ENCODE data around the gene CABP1.
A peak's percentile ranks its signal among the peaks of the same experiment; 100 is the strongest.

CABP1 gene

DNA sequence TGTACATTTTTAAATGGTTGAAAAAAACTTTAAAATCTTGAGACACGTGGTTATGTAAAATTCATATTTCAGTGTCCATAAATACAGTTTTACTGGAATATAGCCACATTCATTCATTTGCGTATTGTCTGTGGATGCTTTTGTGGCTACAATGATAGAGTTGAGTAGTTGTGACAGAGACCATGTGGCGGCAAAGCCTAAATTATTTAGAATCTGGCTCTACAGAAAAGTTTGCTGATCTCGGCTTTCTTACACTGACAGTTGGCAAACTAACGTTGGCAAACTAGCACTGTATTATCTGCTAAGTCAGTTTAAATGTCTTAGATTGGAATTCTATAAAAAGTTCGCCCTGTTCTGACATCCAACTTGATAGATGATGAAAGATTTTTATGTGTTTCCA is 72.2 kb downstream of the CABP1 start:
- no peaks in the 10 kb centered on the region for H3K36me3 ChIP-seq (ENCODE audit: insufficient read depth)
- H3K79me2 ChIP-seq (ENCODE audit: insufficient read depth, low read depth) = no peaks in the 10 kb centered on the region
- H3K9ac ChIP-seq = no peak overlapping the region
- H4K20me1 ChIP-seq (ENCODE audit: insufficient read depth) = no peaks in the 10 kb centered on the region
- no peaks in the 10 kb centered on the region for H3K27me3 ChIP-seq (ENCODE audit: insufficient read depth, low read depth)
- H3K27ac ChIP-seq = no peak overlapping the region
- peaks cover 17% of the 10 kb centered on the region for H3K4me1 ChIP-seq (ENCODE audit: low read depth, poor library complexity, severe bottlenecking)
- H3K4me2 ChIP-seq = no peak overlapping the region
- no peak overlapping the region for H2AFZ ChIP-seq (ENCODE audit: low read depth)
- TF ChIP-seq, protein P1, sequence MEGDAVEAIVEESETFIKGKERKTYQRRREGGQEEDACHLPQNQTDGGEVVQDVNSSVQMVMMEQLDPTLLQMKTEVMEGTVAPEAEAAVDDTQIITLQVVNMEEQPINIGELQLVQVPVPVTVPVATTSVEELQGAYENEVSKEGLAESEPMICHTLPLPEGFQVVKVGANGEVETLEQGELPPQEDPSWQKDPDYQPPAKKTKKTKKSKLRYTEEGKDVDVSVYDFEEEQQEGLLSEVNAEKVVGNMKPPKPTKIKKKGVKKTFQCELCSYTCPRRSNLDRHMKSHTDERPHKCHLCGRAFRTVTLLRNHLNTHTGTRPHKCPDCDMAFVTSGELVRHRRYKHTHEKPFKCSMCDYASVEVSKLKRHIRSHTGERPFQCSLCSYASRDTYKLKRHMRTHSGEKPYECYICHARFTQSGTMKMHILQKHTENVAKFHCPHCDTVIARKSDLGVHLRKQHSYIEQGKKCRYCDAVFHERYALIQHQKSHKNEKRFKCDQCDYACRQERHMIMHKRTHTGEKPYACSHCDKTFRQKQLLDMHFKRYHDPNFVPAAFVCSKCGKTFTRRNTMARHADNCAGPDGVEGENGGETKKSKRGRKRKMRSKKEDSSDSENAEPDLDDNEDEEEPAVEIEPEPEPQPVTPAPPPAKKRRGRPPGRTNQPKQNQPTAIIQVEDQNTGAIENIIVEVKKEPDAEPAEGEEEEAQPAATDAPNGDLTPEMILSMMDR (conservative IDR thresholded peaks at IDR 0.05; ENCODE audit: low read depth, low read length) = no peak
- H3K4me3 ChIP-seq (IDR thresholded peaks at IDR 0.05; ENCODE audit: insufficient read depth, low read depth, low read length) = no peak overlapping the region

DNA sequence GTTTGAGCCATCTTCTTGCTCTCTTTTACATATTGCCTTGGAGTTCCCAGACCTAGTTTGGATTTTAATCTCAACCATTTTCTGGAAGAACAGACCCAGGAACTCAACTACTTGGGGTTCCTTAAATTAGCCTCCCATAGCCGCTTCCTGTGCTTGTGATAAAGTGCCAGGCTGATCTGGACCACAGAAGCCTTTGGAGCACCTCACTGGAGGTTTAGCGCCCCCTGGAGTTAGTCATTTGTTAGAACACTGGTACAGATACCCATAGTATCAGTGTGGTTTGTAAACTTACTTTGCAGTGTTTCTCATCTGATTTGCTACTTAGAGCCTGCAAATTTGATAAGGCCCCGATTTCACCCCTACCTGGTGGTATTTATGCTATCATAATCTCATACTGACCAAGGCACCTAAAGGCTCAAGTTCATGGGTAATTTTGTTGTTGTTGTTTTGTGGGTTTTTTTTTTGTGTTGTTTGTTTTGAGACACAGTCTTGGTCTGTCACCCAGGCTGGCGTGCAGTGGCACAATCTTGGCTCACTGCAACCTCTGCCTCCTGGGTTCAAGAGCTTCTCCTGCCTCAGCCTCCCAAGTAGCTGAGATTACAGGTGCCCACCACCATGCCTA is 73.5 kb downstream of the CABP1 start:
- Histone ChIP-seq H3K79me2 (ENCODE audit: insufficient read depth, low read depth) (no peaks in the 10 kb centered on the region), H3K36me3 (ENCODE audit: insufficient read depth) (no peaks in the 10 kb centered on the region), H4K20me1 (ENCODE audit: insufficient read depth) (no peaks in the 10 kb centered on the region)

More for the DNA sequence above, 73.5 kb downstream of the CABP1 start:
- Histone ChIP-seq H3K4me3 (IDR thresholded peaks at IDR 0.05; ENCODE audit: insufficient read depth, low read depth, low read length) (no peak overlapping the region), H3K9ac (no peak overlapping the region), H3K27me3 (ENCODE audit: insufficient read depth, low read depth) (no peaks in the 10 kb centered on the region), H3K4me2 (no peak overlapping the region), H2AFZ (ENCODE audit: low read depth) (no peak overlapping the region), H3K4me1 (ENCODE audit: low read depth, poor library complexity, severe bottlenecking) (peaks cover 17% of the 10 kb centered on the region), H3K27ac (no peak overlapping the region)
- TF ChIP-seq, protein P1 (conservative IDR thresholded peaks at IDR 0.05; ENCODE audit: low read depth, low read length) = peak; percentile 85

All from KMS-11 (cell line).